Omental fat pad (tissue), 4 donors: ENCODE measurements around the gene PARP14. TPM values are rescaled to one million over a fixed set of nuclear protein-coding genes. Genes with fewer than 3 reads are reported as not detected.

ENCODE experiments used
- ATAC-seq: fragments of 150-250 bp; one replicate; pipeline ENCODE4 v1.9.1; 2016; ENCODE audit warnings: mild to moderate bottlenecking, moderate library complexity; ENCODE audit not compliant: low FRiP score
- DNase-seq: peaks from one replicate; pipeline ENCODE4 v3.0.0-alpha.2; 2019; ENCODE audit warnings: low spot score
- total RNA-seq, 4 donors: library from RNA; depleted of rRNA; stranded (reverse); fragments of >200 nt; gene quantifications; one replicate each; pipeline ENCODE4 v1.1.0, GENCODE V29; 2016
- TF ChIP-seq, protein P1 (sequence below), 3 donors: fragments of 450-650 bp; IDR thresholded peaks; one replicate each; pipeline ENCODE4 v1.5.1; 2016 to 2017; ENCODE audit warnings: antibody characterized with exemption in 3 of 3, mild to moderate bottlenecking in 3 of 3, moderate library complexity in 2 of 3

Gene PARP14, protein sequence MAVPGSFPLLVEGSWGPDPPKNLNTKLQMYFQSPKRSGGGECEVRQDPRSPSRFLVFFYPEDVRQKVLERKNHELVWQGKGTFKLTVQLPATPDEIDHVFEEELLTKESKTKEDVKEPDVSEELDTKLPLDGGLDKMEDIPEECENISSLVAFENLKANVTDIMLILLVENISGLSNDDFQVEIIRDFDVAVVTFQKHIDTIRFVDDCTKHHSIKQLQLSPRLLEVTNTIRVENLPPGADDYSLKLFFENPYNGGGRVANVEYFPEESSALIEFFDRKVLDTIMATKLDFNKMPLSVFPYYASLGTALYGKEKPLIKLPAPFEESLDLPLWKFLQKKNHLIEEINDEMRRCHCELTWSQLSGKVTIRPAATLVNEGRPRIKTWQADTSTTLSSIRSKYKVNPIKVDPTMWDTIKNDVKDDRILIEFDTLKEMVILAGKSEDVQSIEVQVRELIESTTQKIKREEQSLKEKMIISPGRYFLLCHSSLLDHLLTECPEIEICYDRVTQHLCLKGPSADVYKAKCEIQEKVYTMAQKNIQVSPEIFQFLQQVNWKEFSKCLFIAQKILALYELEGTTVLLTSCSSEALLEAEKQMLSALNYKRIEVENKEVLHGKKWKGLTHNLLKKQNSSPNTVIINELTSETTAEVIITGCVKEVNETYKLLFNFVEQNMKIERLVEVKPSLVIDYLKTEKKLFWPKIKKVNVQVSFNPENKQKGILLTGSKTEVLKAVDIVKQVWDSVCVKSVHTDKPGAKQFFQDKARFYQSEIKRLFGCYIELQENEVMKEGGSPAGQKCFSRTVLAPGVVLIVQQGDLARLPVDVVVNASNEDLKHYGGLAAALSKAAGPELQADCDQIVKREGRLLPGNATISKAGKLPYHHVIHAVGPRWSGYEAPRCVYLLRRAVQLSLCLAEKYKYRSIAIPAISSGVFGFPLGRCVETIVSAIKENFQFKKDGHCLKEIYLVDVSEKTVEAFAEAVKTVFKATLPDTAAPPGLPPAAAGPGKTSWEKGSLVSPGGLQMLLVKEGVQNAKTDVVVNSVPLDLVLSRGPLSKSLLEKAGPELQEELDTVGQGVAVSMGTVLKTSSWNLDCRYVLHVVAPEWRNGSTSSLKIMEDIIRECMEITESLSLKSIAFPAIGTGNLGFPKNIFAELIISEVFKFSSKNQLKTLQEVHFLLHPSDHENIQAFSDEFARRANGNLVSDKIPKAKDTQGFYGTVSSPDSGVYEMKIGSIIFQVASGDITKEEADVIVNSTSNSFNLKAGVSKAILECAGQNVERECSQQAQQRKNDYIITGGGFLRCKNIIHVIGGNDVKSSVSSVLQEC (N-terminal part only)
- 100 to 1,000 TPM in 2 of 4 donors, 10 to 100 TPM in 2; 41.9 to 163 (median 81.5) TPM for total RNA-seq

DNA sequence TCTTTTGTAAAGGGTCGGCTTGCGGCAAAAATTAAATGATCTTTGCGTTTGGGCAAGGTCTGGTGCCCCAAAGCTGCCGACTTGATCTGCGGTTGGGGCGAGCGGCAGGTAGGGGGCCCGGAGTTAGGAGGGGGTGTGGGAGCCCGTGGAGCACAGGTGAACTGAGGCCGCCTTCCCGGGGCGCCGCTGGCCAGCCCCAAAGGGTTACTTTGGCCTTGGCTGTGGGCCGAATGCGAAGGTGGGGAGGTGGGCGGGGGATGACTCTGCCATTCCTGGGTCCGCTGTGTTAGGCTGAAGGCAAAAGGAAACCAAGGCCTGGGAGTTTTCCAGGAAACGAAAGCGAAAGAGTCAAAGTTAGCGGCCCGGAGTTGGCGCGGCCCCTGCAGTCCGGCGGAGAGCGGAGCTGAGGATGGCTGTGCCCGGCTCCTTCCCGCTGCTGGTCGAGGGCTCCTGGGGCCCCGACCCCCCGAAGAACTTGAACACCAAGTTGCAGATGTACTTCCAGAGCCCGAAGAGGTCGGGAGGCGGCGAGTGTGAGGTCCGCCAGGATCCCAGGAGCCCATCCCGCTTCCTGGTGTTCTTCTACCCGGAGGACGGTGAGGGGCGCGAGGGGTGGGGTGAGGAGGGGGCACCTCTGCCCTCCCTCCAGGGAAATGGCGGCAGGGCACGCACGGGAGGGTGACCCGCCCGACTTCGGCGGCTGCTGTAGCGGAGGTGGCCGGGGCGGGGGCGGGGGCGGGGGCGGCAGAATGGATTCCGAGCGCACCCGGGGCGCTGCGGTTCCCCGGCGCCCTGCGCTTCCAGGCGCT is at the start of gene PARP14:
Gene PARP14, plus strand, starts transcription at position 365 of the 809 bp plus-strand sequence. Its CDS starts 45 bp downstream, at position 410.
- DNase-seq (peak; percentile 27), ATAC-seq (peak; percentile 82)
- TF ChIP-seq, protein P1, sequence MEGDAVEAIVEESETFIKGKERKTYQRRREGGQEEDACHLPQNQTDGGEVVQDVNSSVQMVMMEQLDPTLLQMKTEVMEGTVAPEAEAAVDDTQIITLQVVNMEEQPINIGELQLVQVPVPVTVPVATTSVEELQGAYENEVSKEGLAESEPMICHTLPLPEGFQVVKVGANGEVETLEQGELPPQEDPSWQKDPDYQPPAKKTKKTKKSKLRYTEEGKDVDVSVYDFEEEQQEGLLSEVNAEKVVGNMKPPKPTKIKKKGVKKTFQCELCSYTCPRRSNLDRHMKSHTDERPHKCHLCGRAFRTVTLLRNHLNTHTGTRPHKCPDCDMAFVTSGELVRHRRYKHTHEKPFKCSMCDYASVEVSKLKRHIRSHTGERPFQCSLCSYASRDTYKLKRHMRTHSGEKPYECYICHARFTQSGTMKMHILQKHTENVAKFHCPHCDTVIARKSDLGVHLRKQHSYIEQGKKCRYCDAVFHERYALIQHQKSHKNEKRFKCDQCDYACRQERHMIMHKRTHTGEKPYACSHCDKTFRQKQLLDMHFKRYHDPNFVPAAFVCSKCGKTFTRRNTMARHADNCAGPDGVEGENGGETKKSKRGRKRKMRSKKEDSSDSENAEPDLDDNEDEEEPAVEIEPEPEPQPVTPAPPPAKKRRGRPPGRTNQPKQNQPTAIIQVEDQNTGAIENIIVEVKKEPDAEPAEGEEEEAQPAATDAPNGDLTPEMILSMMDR (IDR thresholded peaks at IDR 0.05), result no peak

DNA sequence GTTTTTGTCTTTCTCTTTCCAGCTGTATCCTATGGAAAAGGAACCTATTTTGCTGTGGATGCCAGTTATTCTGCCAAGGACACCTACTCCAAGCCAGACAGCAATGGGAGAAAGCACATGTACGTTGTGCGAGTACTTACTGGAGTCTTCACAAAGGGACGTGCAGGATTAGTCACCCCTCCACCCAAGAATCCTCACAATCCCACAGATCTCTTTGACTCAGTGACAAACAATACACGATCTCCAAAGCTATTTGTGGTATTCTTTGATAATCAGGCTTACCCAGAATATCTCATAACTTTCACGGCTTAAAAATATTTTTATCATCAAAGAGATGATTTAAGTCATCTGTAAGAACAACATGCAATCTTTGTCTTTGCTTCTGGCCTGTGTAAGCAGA is 44.9 kb upstream of the PARP14 start:
- TF ChIP-seq, protein P1 (IDR thresholded peaks at IDR 0.05), result no peak
- DNase-seq (no peak), ATAC-seq (no peak)

DNA sequence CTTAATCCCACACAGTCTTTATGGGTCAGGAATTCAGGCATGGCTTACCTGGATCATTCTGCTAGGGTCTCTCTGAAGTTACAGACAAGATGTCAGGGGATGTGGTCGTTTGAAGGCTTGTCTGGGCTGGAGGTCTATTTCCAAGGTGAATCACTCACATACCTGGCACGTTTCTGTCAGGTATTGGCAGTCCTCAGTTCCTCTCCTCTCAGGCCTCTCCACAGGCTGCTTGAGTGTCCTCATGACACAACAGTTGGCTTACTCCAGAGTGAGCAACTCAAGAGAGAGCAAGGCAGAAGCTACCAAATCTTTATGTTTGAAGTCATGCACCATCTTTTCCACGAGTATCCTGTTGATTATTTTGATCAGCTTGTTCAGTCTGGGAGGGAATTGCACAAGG is 43.9 kb upstream of the PARP14 start:
- DNase-seq, result no peak

DNA sequence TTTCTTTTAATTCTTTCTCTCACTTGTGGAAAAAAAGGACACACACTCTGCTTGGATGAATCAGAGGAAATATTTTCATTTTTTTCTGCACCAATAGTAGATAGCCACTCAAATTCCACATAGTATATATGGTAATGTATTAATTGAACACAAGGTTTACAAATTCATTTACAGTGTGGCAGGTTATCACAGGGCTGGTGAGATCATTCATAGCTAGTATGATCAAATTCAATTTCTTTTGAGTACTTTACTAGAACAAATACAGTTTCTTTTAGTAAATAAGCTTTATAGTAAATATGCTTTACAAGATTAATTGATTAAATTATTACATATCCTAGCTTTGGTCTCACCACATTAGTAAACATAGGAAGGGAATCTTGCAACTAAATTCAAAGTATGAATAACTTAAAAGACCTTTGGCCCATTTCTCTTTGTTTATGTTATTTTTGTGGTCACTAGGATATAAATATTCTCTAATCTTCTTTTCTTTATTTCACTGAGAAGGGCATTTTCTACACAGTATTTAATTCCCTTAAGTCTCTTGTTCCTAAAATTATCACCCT is 40.1 kb upstream of the PARP14 start:
- no peak for DNase-seq
- ATAC-seq, result no peak
- TF ChIP-seq, protein P1 (IDR thresholded peaks at IDR 0.05), result no peak

More for the DNA sequence above, 43.9 kb upstream of the PARP14 start:
- TF ChIP-seq, protein P1 (IDR thresholded peaks at IDR 0.05), result no peak
- ATAC-seq, result no peak

DNA sequence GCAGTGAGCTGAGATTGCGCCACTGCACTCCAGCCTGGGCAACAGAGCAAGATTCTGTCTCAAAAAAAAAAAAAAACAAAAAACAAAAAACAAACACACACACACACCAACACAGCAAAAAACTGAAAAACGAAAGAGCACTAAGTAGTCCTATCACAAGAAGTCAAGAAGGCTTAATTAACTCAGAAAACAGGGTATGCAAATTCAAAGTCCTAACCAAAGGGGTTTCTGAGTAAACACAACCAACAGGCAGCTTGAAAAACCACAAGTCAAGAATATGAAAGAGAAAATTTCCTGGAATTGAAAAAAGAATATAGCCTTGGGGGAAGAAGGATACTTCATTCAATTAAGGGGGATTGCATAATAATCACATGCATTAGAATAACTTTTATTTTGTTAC is 37.7 kb upstream of the PARP14 start:
- no peak for ATAC-seq
- DNase-seq, result no peak

More for the DNA sequence above, 37.7 kb upstream of the PARP14 start:
- TF ChIP-seq, protein P1 (IDR thresholded peaks at IDR 0.05), result no peak
